Measurements from ENCODE around the gene SPINT3.

DNA sequence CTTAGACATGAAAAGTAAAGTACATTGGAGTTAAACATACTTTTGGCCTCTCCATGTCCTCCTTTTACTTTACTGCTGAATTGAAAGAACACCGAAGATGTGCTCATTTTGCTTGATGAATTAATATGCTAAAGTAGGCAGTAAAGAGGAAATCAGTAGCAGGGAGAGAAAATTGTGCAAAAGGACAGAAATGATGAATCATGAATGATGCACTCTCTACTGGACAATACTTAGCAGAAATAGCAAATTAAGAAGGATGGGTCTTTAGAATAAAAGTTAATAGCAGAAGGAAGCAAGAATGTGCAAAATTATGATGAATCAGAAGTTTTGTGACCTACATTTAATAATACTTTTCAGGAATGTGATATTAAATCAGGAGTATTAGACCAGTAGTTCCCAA, 8.4 kb upstream of the SPINT3 start:
- TF ChIP-seq, protein P1, sequence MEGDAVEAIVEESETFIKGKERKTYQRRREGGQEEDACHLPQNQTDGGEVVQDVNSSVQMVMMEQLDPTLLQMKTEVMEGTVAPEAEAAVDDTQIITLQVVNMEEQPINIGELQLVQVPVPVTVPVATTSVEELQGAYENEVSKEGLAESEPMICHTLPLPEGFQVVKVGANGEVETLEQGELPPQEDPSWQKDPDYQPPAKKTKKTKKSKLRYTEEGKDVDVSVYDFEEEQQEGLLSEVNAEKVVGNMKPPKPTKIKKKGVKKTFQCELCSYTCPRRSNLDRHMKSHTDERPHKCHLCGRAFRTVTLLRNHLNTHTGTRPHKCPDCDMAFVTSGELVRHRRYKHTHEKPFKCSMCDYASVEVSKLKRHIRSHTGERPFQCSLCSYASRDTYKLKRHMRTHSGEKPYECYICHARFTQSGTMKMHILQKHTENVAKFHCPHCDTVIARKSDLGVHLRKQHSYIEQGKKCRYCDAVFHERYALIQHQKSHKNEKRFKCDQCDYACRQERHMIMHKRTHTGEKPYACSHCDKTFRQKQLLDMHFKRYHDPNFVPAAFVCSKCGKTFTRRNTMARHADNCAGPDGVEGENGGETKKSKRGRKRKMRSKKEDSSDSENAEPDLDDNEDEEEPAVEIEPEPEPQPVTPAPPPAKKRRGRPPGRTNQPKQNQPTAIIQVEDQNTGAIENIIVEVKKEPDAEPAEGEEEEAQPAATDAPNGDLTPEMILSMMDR (IDR thresholded peaks at IDR 0.05 in 2 of 3, conservative IDR thresholded peaks at IDR 0.05 in 1 of 3; ENCODE audit: control insufficient read depth in 2 of 3, extremely low read depth in 1 of 3, insufficient read depth in 1 of 3, low read depth in 3 of 3, low read length in 3 of 3) = no peak
- no peak for TF ChIP-seq RAD21 (IDR thresholded peaks at IDR 0.05; ENCODE audit: insufficient read depth, low read depth, low read length)
- TF ChIP-seq, protein P2, sequence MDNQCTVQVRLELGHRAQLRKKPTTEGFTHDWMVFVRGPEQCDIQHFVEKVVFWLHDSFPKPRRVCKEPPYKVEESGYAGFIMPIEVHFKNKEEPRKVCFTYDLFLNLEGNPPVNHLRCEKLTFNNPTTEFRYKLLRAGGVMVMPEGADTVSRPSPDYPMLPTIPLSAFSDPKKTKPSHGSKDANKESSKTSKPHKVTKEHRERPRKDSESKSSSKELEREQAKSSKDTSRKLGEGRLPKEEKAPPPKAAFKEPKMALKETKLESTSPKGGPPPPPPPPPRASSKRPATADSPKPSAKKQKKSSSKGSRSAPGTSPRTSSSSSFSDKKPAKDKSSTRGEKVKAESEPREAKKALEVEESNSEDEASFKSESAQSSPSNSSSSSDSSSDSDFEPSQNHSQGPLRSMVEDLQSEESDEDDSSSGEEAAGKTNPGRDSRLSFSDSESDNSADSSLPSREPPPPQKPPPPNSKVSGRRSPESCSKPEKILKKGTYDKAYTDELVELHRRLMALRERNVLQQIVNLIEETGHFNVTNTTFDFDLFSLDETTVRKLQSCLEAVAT (IDR thresholded peaks at IDR 0.05) = no peak
- no peak for TF ChIP-seq EZH2 (IDR thresholded peaks at IDR 0.05; ENCODE audit: borderline replicate concordance, control insufficient read depth, low read depth, low read length)
- TF ChIP-seq SUZ12 (IDR thresholded peaks at IDR 0.05; ENCODE audit: unreplicated experiment) = no peak
- no peak for TF ChIP-seq KDM1A (IDR thresholded peaks at IDR 0.05; ENCODE audit: borderline replicate concordance)
- no peak for TF ChIP-seq CREB1 (IDR thresholded peaks at IDR 0.05; ENCODE audit: low read depth)
- no peak for TF ChIP-seq NR2C2 (IDR thresholded peaks at IDR 0.05; ENCODE audit: borderline replicate concordance, control insufficient read depth, insufficient read length, low read depth)
- TF ChIP-seq SP1 (IDR thresholded peaks at IDR 0.05; ENCODE audit: low read depth, low read length) = no peak
- TF ChIP-seq, protein P3, sequence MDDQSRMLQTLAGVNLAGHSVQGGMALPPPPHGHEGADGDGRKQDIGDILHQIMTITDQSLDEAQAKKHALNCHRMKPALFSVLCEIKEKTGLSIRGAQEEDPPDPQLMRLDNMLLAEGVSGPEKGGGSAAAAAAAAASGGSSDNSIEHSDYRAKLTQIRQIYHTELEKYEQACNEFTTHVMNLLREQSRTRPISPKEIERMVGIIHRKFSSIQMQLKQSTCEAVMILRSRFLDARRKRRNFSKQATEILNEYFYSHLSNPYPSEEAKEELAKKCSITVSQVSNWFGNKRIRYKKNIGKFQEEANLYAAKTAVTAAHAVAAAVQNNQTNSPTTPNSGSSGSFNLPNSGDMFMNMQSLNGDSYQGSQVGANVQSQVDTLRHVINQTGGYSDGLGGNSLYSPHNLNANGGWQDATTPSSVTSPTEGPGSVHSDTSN (IDR thresholded peaks at IDR 0.05; ENCODE audit: insufficient replicate concordance, low read depth, low read length) = no peak
- TF ChIP-seq, protein P4, sequence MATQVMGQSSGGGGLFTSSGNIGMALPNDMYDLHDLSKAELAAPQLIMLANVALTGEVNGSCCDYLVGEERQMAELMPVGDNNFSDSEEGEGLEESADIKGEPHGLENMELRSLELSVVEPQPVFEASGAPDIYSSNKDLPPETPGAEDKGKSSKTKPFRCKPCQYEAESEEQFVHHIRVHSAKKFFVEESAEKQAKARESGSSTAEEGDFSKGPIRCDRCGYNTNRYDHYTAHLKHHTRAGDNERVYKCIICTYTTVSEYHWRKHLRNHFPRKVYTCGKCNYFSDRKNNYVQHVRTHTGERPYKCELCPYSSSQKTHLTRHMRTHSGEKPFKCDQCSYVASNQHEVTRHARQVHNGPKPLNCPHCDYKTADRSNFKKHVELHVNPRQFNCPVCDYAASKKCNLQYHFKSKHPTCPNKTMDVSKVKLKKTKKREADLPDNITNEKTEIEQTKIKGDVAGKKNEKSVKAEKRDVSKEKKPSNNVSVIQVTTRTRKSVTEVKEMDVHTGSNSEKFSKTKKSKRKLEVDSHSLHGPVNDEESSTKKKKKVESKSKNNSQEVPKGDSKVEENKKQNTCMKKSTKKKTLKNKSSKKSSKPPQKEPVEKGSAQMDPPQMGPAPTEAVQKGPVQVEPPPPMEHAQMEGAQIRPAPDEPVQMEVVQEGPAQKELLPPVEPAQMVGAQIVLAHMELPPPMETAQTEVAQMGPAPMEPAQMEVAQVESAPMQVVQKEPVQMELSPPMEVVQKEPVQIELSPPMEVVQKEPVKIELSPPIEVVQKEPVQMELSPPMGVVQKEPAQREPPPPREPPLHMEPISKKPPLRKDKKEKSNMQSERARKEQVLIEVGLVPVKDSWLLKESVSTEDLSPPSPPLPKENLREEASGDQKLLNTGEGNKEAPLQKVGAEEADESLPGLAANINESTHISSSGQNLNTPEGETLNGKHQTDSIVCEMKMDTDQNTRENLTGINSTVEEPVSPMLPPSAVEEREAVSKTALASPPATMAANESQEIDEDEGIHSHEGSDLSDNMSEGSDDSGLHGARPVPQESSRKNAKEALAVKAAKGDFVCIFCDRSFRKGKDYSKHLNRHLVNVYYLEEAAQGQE (IDR thresholded peaks at IDR 0.05; ENCODE audit: low read depth, low read length) = no peak
- no peak for TF ChIP-seq IKZF1 (conservative IDR thresholded peaks at IDR 0.05)
- no peak for TF ChIP-seq FOXM1 (IDR thresholded peaks at IDR 0.05; ENCODE audit: low read depth, low read length)

Measured in GM12878 (cell line).